Stimulated activated CD8-positive, alpha-beta memory T cell treated with anti-CD3 and anti-CD28 coated beads, Interleukin-12 subunit alpha, Interleukin-12 subunit beta, amount 100 ng/mL, for 1 hour (primary cell): ENCODE data around the gene SYTL3.
"Not testable (repeated sequence)": the region's sequence is repeated elsewhere in the genome, so short reads cannot be mapped to it uniquely, and the experiment has no call there.

ENCODE experiments used
- DNase-seq: peaks from one replicate; pipeline ENCODE4 v3.0.0-alpha.2; 2020; ENCODE audit warnings: low read depth

The SYTL3 gene

DNA sequence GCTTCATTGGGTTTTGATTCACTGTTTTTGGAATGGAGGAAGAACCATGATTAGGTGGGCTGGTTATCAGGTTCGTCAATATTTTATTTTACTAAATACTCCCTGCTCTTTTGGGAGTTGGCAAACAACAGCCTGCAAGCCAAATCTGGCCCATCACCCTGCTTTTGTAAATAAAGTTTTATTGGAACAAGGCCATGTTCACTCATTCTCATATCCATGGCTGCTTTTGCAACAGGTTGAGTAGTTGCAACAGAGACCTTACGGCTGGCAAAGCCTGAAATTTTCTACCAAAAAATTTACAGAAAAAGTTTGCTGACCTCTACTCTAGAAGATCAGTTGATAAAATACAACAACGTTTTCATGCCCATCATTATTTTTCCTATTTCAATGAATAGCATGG lies 45.1 kb downstream of the SYTL3 start:
- no peak for DNase-seq

DNA sequence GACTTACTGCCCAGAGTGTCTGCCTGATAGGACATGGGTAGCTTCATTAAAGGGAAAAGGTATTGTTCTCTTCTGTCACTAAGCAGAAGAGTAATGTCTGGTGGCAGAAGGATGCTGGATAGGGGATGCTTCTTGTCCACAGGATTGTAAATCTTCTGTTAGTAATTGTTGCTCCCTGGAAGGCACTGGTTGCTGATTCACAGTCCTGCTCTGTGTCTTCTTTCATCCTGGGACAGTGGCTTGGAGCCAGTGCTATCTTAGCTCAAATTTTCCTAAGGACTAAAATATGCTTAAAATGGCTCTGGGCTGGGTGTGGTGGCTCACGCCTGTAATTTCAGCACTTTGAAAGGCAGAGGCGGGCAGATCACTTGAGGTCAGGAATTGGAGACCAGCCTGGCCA lies 48.0 kb downstream of the SYTL3 start:
- no peak for DNase-seq

DNA sequence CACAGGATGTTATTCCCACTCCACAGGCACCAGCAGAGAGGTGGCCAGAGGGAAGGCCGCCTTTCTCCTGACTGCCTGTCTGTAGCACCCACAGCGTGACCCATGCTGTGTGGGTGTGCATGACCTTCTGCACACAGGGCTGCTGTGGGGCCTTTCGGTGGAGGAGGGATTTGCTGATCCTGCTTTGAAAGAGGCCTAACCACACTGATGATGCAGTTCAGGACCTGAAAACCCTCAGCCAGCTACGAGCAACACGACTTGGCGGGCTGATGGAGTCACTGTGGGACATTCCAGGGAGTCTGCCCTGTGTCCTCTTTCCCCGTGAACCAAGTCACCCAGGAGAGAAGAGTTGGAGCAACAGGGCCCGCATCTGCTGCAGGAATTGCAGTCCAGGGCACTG lies 49.1 kb downstream of the SYTL3 start:
- DNase-seq = no peak

DNA sequence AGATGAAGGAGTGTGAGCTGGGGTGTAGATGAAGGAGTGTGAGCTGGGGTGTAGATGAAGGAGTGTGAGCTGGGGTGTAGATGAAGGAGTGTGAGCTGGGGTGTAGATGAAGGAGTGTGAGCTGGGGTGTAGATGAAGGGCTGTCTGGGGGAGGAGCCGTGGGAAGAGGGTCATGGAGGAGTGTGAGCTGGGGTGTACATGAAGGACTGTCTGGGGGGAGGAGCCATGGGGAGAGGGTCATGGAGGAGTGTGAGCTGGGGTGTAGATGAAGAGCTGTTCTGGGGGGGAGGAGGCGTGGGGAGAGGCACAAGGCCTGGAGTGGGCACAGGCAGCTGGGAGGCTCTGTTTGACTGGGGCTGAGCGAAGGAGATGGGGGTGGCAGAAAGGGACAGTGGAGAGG lies 51.4 kb downstream of the SYTL3 start:
- not testable (repeated sequence) for DNase-seq

DNA sequence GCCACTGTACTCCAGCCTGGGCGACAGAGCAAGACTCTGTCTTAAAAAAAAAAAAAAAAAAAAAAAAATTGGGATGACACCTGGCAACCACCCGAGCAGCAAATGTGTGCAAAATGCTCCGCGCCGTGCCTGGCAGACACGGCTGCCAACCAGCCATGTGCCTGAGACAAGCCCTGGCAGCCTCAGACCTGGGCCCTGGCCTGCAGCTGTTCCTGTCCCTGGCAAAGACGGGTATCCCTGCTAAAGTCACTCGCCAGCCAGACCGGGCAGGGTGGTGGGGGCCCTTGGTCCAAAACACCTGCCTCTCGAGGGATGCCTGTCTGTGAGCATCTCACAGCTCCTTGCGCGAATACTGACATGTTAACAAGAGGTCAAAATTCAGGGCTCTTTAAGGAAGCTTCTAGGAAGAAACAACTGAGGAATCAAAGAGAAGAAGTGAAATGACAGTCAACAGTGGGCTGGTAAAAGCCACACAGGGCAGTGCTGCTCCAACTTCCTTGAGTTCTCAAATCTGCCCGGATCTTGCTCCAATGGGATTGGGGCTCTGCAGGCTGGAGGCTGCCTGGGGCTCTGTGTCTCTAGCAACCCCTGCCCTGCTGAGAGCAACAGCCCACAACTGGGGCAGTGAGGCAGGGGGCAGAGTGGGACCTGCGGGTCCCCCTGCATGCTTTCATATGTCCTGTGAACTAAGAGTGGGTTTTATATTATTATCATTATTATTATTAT lies 53.4 kb downstream of the SYTL3 start:
- no peak for DNase-seq

DNA sequence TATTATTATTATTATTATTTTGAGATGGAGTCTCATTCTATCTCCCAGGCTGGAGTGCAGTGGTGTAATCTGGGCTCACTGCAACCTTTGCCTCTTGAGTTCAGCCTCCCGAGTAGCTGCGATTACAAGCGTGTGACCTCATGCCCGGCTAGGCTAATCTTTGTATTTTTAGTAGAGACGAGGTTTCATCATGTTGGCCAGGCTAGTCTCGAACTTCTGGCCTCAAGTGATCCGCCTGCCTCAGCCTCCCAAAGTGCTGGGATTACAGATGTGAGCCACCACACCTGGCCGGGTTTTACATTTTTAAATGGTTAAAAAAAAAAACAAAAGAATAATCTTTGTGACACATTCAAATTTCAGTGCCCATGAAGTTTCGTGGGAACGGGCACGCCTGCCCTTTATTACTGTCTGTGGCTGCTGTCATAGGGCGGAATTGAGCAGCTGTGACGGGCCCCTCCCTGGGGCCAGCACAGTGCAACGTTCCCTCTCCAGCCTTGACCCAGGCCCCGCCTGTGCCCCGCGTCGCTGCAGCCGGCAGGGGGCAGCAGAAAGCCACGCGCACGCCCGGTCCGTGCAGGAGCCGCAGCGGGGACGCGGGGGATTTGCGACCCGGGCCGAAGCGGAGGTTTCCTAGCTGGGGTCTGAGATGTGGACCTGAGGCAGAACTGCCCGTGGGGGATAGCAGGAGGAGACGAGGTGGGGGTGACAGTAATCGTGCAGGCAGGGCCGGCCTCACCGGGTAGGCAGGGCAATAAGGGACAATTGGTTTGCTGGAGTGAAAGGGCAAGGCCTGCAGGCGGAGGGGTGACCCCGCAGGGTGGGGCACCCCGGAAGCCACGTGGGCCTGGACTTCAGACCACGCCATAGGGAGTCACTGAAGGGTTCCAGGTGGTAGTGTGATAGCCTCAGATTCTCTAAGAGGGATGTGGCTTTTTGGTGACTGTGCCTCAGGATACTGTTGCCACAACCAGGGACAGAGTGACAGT lies 54.3 kb downstream of the SYTL3 start:
- DNase-seq = peak; percentile 56

DNA sequence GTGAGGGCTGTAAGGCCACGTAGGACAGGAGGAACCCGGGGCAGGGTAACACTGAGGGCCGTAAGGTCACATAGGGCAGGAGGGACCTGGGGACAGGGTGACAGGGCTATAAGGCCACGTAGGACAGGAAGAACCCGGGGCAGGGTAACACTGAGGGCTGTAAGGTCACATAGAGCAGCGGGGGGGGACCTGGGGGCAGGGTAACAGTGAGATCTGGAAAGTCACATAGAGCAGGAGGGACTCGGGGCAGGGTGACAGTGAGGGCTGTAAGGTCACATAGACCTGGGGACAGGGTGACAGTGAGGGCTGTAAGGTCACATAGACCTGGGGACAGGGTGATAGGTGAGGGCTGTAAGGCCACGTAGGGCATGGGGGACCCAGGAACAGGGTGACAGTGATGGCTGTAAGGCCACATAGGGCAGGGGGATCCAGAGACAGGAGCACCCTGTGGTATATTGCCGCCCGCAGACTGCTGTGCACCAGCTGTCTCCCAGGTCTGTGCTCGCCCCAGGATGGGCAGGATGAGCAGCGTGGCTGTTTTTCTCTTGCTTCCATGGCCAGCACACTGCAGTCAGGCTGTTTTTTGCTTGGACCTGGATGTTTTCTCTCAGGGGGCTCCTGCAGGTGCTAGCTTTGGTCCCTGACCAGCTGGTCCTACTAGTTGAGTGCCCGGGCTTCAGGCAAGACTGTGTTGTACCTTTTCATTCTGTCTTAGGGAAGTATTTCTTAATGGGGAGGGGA lies 55.7 kb downstream of the SYTL3 start:
- DNase-seq = no peak

DNA sequence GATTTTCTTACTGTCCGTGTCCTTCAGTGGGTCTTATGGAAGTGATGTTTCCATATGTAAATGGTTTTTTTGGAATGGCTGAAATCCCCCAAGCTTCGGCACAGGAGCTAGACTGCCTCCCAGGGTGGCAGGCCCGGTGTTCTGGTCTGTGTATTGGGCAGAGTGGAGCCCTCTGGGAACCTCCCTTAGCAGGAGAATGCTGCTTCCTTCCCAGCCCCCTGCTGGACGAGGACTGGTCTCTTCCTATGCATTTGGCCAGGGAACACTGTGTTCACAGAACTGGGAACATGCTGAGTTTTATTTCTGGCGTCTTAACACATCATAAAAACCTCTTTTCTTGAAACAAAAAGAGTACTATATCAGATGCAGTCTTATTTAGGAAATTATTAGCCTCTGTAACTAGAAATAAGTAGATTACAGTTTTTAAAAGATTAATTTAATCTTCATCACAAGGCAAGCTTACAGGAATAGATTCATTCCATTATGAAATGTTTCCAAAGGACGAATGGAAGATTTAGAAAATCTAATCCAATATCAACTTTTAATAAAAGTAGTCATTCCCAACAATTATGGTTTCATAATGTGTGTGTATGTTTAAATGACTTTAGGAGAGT lies 56.6 kb downstream of the SYTL3 start:
- no peak for DNase-seq

DNA sequence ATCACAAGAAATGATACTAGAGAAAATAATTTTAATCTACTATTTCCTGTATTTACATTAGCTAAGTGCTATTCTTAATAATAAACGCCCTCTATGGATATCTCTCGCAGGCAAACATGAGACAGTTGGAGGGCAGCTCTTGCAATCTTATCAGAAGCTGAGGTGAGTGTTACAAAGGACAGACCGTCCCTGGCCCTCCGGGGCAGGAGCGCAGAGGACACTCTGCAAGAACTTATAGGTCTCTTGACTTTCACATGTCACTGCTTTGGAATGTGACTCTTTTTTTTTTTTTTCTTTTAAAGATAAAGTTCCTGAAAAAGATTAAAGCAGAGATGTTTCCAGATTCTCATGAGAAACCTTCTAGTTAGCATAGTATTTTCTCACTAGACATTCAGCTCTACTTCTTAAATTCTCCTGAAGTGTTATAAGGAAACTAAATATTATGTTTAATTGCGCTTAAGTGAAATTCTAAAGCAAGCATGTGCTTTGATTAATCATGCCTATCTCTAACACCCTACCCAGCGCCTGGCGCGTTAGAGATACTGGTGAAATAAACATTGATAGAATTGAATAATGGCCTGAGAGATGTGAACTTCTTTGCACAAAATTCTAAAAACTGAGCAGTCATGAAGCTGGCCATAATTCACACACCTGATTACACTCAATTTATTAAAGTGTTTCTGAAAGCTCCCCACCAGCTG lies 57.4 kb downstream of the SYTL3 start:
- no peak for DNase-seq

DNA sequence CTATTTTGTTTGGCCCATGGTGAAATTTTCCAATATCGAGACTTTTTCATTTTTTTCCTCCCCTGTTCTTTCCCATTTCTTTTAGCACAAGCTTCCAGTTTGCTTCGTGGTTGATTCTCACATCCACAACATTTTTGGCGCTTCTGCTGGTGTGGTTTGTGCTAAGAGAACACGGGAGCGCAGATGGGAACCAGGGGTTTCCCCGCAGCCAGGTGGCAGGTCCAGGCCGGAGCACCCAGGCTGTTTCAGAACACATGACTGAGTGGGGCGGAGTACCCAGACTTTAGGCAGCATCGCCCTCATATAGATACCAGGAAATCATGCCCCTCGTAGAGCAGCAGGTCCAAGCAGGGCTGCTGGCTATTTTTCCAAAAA lies 58.0 kb downstream of the SYTL3 start:
- DNase-seq = no peak

DNA sequence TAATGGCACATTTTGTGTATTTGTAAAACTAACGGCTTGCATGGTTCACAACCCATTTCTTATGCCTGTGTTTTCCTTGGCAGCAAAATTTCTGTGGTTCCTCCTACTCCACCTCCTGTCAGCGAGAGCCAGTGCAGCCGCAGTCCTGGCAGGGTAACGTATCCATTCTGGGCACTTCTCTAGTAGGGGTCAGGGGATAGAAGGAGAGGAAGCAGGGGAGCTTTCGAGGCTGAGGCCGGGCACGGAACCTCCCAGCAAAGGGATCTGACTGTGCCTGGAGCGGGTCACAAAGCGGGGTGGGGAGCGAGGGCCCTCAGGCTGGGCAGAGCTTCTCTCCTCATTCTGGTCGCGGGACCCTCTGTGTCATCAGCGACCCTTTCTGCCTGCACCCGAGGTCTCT lies 58.4 kb downstream of the SYTL3 start:
- DNase-seq = no peak

DNA sequence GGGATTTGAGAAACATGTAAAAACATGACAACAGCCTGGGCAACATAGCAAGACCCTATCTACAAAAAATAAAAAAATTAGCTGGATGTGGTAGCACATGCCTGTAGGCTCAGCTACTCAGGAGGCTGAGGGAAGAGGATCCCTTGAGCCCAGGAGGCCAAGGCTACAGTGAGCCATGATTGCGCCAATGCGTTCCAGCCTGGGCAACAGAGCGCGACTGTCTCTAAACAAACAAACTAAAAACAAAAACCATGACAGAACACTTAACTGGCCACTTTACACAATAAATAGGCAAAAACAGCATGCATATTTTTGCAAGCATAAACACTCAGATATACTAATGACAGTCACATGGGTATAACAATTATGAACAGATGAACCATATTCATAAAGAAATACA lies 60.0 kb downstream of the SYTL3 start:
- DNase-seq = no peak

DNA sequence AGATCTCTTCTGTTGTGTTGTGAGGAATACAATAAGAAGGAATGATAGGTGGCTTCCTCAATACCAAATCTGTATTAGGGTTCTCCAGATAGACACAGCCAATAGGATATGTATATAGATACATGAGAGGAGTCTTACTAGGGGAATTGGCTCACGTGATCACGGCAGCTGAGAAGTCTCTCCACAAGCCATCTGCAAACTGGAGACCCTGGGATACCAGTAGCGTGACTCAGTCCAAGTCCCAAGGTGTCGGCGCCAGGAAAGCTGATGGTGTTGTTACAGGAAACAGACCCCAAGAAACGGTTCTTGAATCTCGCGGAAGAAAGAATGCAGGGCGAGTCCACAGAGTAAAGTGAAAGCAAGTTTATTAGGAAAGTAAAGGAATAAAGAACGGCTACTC lies 61.4 kb downstream of the SYTL3 start:
- no peak for DNase-seq

DNA sequence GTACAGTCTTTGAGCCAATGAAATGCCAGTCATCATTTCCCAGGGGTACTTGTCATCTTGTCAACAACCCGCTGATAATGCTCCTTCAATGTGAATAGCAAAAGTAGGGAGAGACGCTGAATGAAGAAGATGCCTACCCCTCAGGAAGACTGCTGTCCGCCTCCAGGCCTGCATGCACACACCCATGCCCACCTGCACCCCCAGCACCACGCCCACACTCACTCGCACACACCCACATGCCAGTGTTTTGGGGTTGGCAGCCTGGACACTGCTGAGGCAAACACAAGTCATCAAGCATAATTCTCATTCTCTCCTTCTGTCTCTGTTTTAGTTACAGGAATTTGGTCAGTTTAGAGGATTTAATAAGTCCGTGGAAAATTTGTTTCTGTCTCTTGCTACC lies 63.6 kb downstream of the SYTL3 start:
- no peak for DNase-seq

DNA sequence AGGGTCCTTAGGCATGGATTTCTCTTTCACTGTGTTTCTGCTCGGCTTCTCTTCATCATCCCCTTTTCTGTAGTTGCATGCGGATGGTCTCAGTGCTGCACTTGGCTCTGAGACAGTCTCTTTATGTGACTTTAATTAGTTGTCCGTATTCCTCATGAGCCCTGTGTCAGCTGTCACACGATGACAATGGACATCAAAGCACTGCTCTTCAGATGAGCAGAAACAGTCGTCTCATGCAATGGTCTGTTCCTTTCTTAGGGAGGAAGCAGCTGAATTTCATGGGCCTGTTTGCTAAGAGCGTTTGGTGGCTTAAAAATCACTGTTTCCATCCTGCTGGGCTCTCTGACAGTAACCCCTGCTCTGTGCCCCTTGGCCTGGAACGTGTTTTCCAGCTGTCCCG lies 64.9 kb downstream of the SYTL3 start:
- DNase-seq = no peak

DNA sequence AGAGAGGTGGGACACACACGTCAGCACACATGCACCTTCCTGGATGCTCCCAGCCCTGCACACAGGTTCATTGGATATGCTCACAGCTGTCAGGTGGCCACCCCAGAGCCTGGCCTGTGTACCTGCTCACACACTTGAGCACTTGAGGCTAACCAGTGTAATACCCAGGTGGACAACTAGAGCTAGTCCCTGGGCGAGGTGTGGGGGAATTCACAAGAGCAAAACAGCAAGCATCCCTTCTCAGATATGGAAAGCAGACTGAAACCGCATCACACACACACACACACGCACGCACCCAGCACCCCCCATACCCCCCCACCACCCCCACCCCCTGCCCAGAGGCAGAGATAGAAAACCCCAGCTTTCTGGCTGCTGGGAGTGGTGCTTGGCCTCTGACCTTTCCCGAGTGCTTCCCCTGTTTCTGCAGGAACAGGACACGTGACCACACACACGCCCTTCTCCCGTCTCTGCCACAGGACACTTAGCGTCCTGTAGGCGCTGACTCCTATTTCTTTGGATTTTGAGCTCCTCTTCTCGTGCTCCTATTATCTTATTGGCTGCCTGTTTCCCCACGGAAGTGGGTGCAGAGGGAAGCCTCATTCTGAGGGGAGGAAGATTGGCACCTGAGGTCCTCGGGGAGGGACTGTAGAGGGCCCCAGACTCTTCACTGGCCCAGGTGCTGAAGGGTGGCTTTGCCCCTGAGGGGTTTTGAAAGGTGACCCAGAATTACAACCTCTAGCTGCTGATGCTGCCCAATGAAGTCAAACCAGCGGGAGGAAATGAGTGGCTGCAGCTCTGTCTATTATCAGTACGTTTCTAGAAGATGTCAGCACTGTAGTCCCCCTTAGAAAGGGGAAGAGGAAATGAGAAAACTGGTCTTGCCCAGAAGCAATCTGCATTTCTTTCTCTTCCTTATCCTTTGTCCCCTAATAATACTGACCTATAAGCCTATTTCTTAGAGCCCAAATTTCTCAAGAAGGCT lies 65.8 kb downstream of the SYTL3 start:
- no peak for DNase-seq

DNA sequence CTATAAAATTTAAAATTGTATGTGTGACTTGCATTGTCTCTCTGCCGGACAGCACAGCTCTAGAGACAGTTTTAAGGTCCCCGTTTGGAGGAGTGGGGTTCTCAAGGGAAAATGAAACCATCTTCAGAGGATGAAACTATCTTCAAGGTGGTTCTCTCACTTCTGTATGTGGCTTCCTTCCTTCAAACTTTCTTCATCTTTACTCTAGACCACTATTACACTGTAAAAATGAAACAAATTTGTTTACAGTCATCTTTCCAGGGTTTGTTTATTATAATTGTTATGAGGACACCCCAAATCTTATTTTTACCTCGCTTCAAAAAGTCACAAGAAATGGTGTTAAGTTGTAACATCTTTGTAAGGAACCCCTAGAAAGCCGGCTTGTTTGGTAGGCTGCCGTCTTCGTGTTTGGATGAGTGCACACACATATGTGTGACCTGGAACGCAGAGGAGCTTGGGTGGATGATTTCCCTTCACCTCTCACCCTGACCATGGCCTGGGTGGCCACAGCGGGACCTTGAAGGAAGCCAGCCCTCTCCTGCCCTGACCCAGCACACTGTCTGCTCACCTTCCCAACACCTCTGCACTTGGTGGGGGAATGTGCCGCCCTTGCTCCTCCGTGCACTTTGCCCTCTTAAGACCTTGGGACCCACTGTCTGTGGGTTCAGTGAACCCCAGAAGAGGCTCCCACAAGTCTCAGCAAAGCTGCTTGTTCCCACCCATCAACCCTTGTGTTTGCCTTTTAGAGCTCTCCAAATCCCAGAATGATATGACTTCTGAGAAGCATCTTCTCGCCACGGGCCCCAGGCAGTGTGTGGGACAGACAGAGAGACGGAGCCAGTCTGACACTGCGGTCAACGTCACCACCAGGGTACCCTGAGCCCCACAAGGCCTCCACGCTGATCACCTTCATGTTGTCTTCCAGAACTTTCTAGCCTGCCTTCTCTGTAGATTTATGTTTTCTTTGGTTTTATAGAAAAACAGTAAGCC lies 67.8 kb downstream of the SYTL3 start:
- no peak for DNase-seq

DNA sequence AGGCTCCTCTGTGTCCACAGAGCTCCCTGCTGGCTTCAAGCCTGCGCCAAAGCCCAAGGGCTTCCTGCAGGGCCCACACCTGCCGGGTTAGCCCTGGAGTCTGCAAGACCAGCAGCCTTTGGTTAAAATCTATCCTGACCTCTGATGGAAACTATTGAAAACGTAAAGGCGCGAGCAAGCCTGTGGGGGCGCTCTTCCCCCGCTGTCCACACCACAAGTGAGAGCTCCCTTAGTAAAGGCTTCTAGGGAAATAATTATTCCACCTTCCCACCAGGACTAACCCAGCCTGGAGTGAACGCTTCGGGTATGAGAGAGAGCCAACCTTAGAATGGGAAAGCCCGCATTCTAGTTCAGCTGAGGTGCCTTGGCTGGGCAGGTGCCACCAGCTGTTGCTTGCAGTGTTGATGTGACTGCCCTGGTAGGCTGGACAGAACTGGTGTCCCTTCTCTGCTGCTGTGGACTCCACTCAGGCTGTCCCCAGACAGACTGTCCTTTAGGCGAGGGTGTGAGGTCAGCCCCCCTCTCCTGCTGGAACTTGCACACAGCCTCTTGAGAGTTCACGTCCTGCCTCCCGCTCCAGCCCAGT lies 68.7 kb downstream of the SYTL3 start:
- DNase-seq = no peak
